ENCODE results near the gene OR1K1.

DNA sequence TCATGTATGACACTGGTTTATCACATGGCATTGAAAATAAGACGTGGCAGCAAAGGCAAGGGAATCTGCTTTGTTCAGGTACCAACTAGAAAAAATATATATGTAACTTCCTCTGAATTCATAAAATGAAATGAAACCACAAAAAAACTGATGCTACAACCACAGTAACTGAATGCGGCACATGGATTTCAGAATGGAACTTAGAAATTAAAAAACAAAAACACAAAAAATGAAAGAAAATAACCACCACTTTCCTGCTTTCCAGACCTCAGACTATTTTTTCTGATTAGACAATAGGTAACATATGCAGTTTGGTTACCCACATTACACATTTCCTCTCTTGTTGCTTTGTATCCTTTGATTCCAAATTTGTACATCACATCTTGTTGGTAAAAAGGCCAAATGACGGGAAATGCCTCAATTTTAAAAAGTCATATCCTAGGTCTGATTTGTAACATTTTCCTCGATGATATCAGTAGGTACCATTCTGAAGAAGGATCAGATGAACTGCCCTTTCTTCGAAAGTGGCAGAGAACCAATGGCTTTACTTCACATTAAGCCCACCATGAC is 46.5 kb downstream of the OR1K1 start:
- TF ChIP-seq YY1 (IDR thresholded peaks at IDR 0.05; ENCODE audit: insufficient read depth, insufficient read length) (no peak), ZNF274 (IDR thresholded peaks at IDR 0.05; ENCODE audit: low read depth, low read length) (no peak)

All from NT2/D1 (cell line).